ENCODE data around the gene FNDC3A. TPM values are rescaled to one million over a fixed set of nuclear protein-coding genes. Genes with fewer than 3 reads are reported as not detected.

FNDC3A gene
- total and polyA plus RNA-seq, 9 donors, result 26.4 to 46.0 (median 37.9) TPM

DNA sequence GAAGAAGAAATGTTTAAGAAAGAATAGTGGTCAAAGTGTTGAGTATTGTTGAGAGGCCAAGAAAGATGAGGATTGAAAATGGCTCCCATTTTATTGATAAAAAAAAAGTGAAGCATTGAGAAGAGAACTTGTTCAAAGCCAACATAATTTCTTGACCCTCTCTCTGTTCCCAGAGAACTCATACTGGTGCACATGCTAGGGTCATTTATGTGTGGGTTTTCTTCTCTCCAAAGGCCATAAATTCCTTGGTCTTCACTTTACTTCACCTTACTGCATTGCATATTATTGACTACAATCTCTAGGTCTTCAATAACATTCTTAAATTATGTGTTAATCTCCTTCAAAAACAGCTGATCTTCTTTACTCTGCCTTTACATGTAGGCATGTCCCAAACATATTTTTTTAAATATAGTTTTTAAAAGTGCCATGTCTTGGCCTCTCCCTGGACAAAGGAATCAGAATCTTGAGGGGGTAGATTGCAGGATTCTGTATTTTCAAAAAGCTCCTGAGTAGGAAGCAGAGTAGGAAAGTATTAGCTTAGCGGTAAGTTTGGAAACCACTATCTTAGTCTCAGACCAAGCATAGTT lies 1.8 kb upstream of the FNDC3A start:
- Histone ChIP-seq H3K4me1 (ENCODE audit: control insufficient read depth, insufficient read depth, low read length) (peaks cover 8% of the 10 kb centered on the region), H3K36me3 (ENCODE audit: control insufficient read depth, insufficient read depth, low read length) (no peaks in the 10 kb centered on the region), H3K27me3 (ENCODE audit: control insufficient read depth, insufficient read depth, low read length) (no peaks in the 10 kb centered on the region), H3K9me3 (replicated peaks; ENCODE audit: control insufficient read depth, low read depth, low read length) (no peaks in the 10 kb centered on the region), H3K27ac (ENCODE audit: low read length) (no peak overlapping the region), H3K4me3 (ENCODE audit: low read length) (no peak overlapping the region)
- no CpG with 5 or more reads among the region's 1 CpG for WGBS (ENCODE audit: insufficient coverage)
- DNase-seq, result no peak

DNA sequence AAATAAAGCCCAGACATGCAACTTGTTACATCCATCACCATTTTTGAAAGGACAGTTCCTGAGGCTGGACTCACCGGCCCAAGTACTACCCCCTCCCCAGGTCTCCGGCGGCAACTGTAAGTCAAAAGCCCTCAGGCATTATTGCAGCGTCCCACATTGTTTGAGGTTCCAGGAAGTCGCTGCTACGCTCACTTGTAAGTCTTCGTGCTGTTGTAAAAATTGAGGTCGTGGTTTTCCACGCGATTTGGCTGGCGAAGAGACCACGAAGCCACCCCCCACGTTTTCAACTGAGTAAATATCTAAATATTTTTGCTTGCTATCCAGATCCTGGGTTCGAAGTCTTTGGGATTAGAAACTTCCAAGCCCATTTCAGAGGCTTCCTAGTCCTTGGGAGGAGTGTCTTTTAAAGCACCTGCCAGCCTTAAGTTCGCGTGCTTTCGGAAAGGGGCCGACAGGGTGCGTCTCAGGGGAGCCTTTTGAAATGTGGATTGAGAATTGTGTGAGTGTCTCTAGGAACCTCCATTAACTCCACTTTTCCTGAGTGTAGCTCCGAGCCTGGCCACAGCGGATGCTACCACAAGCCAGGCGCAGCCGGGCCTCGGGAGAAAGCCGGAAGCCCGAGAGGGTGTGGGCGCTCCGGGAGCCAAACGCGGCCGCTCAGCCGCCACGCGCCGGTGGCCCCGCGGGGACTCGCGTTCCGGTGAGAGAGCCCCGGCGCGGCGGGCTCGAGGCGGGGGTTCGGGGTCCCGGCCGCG lies 434 bp upstream of the FNDC3A start:
- no peaks in the 10 kb centered on the region for H3K9me3 ChIP-seq (replicated peaks; ENCODE audit: control insufficient read depth, low read depth, low read length)
- under 1% methylated on average over 35 of the region's 50 CpGs for WGBS (ENCODE audit: insufficient coverage)
- peak; percentile 69 for DNase-seq
- peak overlapping the region; percentile 91 for H3K4me3 ChIP-seq (ENCODE audit: low read length)
- no peaks in the 10 kb centered on the region for H3K27me3 ChIP-seq (ENCODE audit: control insufficient read depth, insufficient read depth, low read length)
- peak overlapping the region; percentile 86 for H3K27ac ChIP-seq (ENCODE audit: low read length)
- H3K4me1 ChIP-seq (ENCODE audit: control insufficient read depth, insufficient read depth, low read length), result peaks cover 8% of the 10 kb centered on the region
- H3K36me3 ChIP-seq (ENCODE audit: control insufficient read depth, insufficient read depth, low read length), result no peaks in the 10 kb centered on the region

DNA sequence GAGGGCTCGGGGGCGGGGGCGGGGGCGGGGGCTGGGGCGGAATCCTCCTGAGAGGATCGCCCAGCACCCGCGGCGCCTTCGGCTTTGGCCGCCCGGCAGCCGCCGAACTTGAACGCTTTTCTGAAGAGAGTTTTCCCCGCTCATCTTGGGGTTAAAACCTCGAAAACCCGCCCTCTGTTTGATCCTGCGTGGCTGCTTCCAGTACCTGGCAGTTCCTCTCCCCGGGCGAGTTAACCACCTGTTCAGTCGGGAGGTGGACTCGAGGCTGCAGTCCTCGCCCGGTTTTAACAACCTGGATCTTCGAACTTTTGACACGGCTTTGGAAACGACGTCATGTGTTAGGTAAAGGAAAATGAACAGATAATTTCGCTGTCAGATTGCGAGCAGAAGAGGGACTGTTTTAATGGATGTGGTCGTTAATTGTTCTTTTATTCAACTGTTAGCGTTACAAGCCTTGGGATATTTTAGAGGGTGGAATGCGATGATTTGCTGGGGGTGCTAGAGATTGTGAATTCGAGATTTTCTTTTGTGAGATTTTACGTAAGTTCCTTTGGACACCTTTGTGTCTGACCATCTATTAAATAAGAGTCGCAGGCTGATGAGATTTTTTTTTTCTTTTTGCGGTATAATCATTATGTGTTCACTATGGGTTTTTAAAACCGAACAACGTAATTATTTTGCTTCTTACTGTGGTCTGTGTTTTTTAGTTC lies 1.0 kb downstream of the FNDC3A start:
- DNase-seq, result peak; percentile 76
- Histone ChIP-seq H3K4me1 (ENCODE audit: control insufficient read depth, insufficient read depth, low read length) (peaks cover 8% of the 10 kb centered on the region), H3K36me3 (ENCODE audit: control insufficient read depth, insufficient read depth, low read length) (no peaks in the 10 kb centered on the region), H3K9me3 (replicated peaks; ENCODE audit: control insufficient read depth, low read depth, low read length) (no peaks in the 10 kb centered on the region), H3K4me3 (ENCODE audit: low read length) (peak overlapping the region; percentile 91), H3K27ac (ENCODE audit: low read length) (peak overlapping the region; percentile 99), H3K27me3 (ENCODE audit: control insufficient read depth, insufficient read depth, low read length) (no peaks in the 10 kb centered on the region)
- WGBS (ENCODE audit: insufficient coverage), result under 1% methylated on average over 35 of the region's 40 CpGs

DNA sequence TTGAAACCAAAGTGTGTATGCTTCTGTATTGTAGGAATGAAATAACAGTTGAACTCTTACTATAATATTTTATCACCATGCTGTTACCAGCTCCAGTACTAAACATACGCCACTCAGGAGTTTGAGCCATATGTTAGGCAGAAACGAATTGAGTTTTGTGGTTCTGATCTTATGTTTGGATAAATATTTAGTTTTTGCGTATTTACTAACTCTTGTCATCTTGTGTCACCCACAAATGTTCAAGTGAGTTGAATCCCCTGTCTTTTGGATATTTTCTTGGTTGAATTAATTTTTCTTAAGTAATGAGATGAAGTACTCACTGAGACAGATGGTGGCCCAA lies 1.5 kb downstream of the FNDC3A start:
- peaks cover 8% of the 10 kb centered on the region for H3K4me1 ChIP-seq (ENCODE audit: control insufficient read depth, insufficient read depth, low read length)
- H3K27ac ChIP-seq (ENCODE audit: low read length), result peak overlapping the region; percentile 99
- H3K36me3 ChIP-seq (ENCODE audit: control insufficient read depth, insufficient read depth, low read length), result no peaks in the 10 kb centered on the region
- DNase-seq, result no peak
- no peaks in the 10 kb centered on the region for H3K9me3 ChIP-seq (replicated peaks; ENCODE audit: control insufficient read depth, low read depth, low read length)
- peak overlapping the region; percentile 91 for H3K4me3 ChIP-seq (ENCODE audit: low read length)
- whole genome bisulfite sequencing (ENCODE audit: insufficient coverage), result no CpG with 5 or more reads among the region's 3 CpGs
- no peaks in the 10 kb centered on the region for H3K27me3 ChIP-seq (ENCODE audit: control insufficient read depth, insufficient read depth, low read length)

DNA sequence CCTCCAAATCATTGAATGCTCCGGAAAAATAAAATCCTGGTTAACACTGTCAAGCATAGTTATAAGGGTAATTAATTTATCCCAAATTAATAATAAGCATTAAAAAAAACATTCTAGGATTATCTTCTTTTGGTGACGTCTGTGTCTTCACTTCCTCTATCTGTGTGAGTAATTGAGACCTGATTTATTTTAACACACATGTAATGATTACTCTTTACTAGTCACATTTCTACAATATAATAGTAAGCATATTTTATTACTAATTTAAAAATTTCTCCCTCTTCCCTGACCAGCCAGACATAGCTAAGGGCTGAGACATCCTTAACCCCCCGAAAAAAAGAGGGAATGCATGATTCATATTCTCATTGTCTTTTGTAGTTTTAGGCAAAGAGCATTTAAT lies 2.3 kb downstream of the FNDC3A start:
- Histone ChIP-seq H3K4me1 (ENCODE audit: control insufficient read depth, insufficient read depth, low read length) (peaks cover 8% of the 10 kb centered on the region), H3K27me3 (ENCODE audit: control insufficient read depth, insufficient read depth, low read length) (no peaks in the 10 kb centered on the region), H3K27ac (ENCODE audit: low read length) (no peak overlapping the region), H3K9me3 (replicated peaks; ENCODE audit: control insufficient read depth, low read depth, low read length) (no peaks in the 10 kb centered on the region), H3K36me3 (ENCODE audit: control insufficient read depth, insufficient read depth, low read length) (no peaks in the 10 kb centered on the region), H3K4me3 (ENCODE audit: low read length) (no peak overlapping the region)
- no peak for DNase-seq
- no CpG with 5 or more reads among the region's 3 CpGs for WGBS (ENCODE audit: insufficient coverage)

DNA sequence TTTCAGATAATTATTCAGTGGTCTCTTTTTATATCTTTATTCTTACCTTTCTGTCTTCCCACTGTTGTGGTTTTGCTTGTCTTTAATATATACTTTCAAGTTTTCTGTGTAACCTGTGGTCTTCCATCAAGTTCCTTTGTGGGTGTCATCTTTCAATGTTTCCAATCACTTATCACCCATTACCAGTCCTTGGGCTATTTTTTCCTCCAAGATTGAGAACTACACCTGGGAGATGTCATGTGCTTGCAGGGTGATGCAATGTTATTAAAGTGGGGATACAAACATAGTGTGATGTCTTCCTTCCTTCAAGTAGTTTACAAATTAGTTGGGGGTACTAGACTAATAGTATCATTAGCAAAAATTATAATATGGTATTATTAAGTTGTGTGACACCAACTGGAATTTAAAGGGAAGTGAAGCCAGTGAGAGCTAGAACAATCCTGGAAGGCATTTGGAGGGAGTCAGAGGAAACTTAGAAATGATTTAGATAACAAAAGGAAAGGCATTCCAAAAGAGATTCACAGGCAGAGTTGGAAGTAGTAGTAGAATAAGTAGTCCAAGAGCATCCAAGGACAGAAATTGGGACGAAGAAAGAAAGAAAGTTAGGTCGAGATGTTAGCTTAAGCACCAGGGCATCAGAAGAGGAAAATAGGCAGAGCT lies 3.4 kb downstream of the FNDC3A start:
- H3K4me3 ChIP-seq (ENCODE audit: low read length), result no peak overlapping the region
- H3K27ac ChIP-seq (ENCODE audit: low read length), result no peak overlapping the region
- H3K27me3 ChIP-seq (ENCODE audit: control insufficient read depth, insufficient read depth, low read length), result no peaks in the 10 kb centered on the region
- H3K4me1 ChIP-seq (ENCODE audit: control insufficient read depth, insufficient read depth, low read length), result peaks cover 8% of the 10 kb centered on the region
- no peaks in the 10 kb centered on the region for H3K36me3 ChIP-seq (ENCODE audit: control insufficient read depth, insufficient read depth, low read length)
- H3K9me3 ChIP-seq (replicated peaks; ENCODE audit: control insufficient read depth, low read depth, low read length), result no peaks in the 10 kb centered on the region
- WGBS (ENCODE audit: insufficient coverage), result 67% methylated on average over 1 of the region's 2 CpGs
- no peak for DNase-seq

DNA sequence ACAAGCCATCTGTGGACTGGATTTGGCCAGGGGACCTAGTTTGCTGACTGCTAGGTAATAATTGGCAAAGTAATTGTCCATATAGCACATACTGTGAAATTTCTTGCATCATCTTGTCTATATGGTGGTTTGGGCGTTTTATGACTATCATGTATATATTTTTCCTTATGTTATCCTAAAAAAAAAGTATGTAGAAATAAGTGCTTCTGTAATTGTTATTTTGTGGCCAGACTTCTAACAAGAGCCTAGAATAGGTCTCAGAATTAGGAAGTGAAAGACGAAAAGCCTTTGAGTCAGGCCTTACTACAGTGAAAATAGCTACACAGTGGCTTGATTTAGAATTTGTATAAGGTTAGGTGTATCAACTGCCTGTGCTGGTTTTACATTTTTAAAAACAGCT lies 4.2 kb downstream of the FNDC3A start:
- Histone ChIP-seq H3K27ac (ENCODE audit: low read length) (no peak overlapping the region), H3K27me3 (ENCODE audit: control insufficient read depth, insufficient read depth, low read length) (no peaks in the 10 kb centered on the region), H3K36me3 (ENCODE audit: control insufficient read depth, insufficient read depth, low read length) (no peaks in the 10 kb centered on the region), H3K9me3 (replicated peaks; ENCODE audit: control insufficient read depth, low read depth, low read length) (no peaks in the 10 kb centered on the region), H3K4me3 (ENCODE audit: low read length) (no peak overlapping the region), H3K4me1 (ENCODE audit: control insufficient read depth, insufficient read depth, low read length) (peaks cover 4% of the 10 kb centered on the region)
- DNase-seq, result peak; percentile 32
- WGBS (ENCODE audit: insufficient coverage), result 92% methylated on average over 1 of the region's 2 CpGs

DNA sequence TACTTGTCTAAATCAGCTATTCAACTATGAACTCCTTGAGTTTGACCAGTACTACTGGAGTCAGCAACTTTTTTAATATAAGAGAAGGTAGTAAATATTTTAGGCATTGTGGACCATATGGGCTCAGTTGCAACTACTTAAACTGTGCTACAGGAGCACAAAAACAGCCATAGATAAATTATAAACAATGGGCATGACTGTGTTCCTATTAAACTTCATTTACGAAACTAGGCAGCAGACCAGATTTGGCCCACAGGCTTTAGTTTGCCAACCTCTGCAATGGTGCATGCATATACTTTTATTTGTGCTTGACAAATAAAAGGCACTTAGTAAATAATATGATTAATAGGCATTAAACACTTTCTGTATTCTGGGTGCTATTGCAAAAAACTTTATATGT lies 7.6 kb downstream of the FNDC3A start:
- H3K27me3 ChIP-seq (ENCODE audit: control insufficient read depth, insufficient read depth, low read length), result no peaks in the 10 kb centered on the region
- DNase-seq, result no peak
- H3K27ac ChIP-seq (ENCODE audit: low read length), result no peak overlapping the region
- no peaks in the 10 kb centered on the region for H3K4me1 ChIP-seq (ENCODE audit: control insufficient read depth, insufficient read depth, low read length)
- WGBS (ENCODE audit: insufficient coverage), result no CpG with 5 or more reads among the region's 1 CpG
- no peaks in the 10 kb centered on the region for H3K9me3 ChIP-seq (replicated peaks; ENCODE audit: control insufficient read depth, low read depth, low read length)
- no peaks in the 10 kb centered on the region for H3K36me3 ChIP-seq (ENCODE audit: control insufficient read depth, insufficient read depth, low read length)
- no peak overlapping the region for H3K4me3 ChIP-seq (ENCODE audit: low read length)

DNA sequence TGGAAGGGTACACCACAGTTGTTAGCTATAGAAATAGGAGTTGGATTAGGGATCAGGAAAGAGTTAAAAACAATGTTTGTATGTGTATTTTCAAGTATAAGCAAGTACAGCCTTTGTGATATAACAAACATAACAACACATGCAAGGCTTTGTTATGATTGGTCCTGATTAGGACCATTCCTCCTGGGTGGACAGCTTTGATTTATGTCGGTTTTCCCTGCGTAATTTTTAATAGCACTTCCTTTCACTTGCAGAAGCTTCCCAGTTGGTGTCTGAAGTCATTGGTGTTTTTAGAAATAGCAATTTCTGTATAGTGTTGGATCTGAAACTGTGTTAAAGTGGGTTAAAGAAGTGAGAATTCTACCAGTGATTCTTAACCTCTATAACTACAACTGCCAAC lies 10.0 kb downstream of the FNDC3A start:
- Histone ChIP-seq H3K27ac (ENCODE audit: low read length) (no peak overlapping the region), H3K27me3 (ENCODE audit: control insufficient read depth, insufficient read depth, low read length) (no peaks in the 10 kb centered on the region)
- no CpG with 5 or more reads among the region's 2 CpGs for WGBS (ENCODE audit: insufficient coverage)

DNA sequence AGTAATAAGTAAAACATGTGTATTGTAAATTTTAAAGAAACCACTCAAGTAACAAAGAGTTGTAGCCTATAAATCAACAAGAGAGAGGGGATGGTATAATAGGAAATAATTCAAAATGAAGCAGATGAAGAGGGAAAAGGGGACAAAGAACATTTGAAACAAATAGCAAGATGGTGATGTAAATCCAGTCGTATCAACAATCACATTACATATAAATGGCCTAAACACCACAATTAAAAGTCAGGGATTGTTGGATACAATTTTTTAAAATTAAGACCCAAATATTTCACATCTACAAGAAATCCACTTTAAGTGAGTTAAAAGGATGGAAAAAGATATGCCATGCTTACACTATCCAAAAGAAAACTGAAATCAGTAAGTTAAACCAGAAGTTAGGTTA lies 15.2 kb downstream of the FNDC3A start:
- no peaks in the 10 kb centered on the region for H3K27me3 ChIP-seq (ENCODE audit: control insufficient read depth, insufficient read depth, low read length)
- no peaks in the 10 kb centered on the region for H3K36me3 ChIP-seq (ENCODE audit: control insufficient read depth, insufficient read depth, low read length)
- H3K9me3 ChIP-seq (replicated peaks; ENCODE audit: control insufficient read depth, low read depth, low read length), result peaks cover 5% of the 10 kb centered on the region
- no CpG with 5 or more reads among the region's 1 CpG for WGBS (ENCODE audit: insufficient coverage)
- H3K4me1 ChIP-seq (ENCODE audit: control insufficient read depth, insufficient read depth, low read length), result no peaks in the 10 kb centered on the region
- no peak overlapping the region for H3K4me3 ChIP-seq (ENCODE audit: low read length)
- DNase-seq, result no peak
- no peak overlapping the region for H3K27ac ChIP-seq (ENCODE audit: low read length)

More for the DNA sequence above, 10.0 kb downstream of the FNDC3A start:
- Histone ChIP-seq H3K9me3 (replicated peaks; ENCODE audit: control insufficient read depth, low read depth, low read length) (peaks cover 3% of the 10 kb centered on the region), H3K4me1 (ENCODE audit: control insufficient read depth, insufficient read depth, low read length) (no peaks in the 10 kb centered on the region), H3K36me3 (ENCODE audit: control insufficient read depth, insufficient read depth, low read length) (no peaks in the 10 kb centered on the region), H3K4me3 (ENCODE audit: low read length) (no peak overlapping the region)
- DNase-seq, result no peak

Measured in muscle of leg (tissue), 11 donors.